LNCAP (cell line): ENCODE data around the gene SOX30.

Source experiments
- TF ChIP-seq, protein P1 (sequence below): fragments of 450-650 bp; IDR thresholded peaks from 2 replicates; pipeline ENCODE4 v1.5.1; 2017; ENCODE audit warnings: mild to moderate bottlenecking

SOX30 gene

DNA sequence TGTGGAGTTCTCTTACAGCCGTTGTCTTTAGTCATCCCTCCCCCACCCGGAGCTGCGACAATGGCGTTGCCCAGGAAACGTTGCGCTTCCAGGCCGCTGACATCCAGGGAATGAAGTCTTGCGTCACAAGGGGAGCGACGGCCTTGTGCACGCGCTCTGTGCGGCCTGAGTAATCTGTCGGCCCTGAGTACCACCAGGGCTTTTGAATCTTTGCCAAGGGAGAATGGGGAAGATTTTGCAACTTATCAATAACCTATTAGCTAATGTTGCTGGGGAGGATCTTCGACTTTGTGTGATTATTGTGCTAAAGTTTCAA lies at the start of gene SOX30:
SOX30 (minus strand) TSS at position 62 of the 316 bp plus-strand sequence. CDS start 360 bp downstream, outside the sequence.
- TF ChIP-seq, protein P1, sequence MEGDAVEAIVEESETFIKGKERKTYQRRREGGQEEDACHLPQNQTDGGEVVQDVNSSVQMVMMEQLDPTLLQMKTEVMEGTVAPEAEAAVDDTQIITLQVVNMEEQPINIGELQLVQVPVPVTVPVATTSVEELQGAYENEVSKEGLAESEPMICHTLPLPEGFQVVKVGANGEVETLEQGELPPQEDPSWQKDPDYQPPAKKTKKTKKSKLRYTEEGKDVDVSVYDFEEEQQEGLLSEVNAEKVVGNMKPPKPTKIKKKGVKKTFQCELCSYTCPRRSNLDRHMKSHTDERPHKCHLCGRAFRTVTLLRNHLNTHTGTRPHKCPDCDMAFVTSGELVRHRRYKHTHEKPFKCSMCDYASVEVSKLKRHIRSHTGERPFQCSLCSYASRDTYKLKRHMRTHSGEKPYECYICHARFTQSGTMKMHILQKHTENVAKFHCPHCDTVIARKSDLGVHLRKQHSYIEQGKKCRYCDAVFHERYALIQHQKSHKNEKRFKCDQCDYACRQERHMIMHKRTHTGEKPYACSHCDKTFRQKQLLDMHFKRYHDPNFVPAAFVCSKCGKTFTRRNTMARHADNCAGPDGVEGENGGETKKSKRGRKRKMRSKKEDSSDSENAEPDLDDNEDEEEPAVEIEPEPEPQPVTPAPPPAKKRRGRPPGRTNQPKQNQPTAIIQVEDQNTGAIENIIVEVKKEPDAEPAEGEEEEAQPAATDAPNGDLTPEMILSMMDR = no peak

GRCh38 chr5:157690690-157691433 lies 38.6 kb upstream of the SOX30 start:
- TF ChIP-seq, protein P1 = no peak

DNA sequence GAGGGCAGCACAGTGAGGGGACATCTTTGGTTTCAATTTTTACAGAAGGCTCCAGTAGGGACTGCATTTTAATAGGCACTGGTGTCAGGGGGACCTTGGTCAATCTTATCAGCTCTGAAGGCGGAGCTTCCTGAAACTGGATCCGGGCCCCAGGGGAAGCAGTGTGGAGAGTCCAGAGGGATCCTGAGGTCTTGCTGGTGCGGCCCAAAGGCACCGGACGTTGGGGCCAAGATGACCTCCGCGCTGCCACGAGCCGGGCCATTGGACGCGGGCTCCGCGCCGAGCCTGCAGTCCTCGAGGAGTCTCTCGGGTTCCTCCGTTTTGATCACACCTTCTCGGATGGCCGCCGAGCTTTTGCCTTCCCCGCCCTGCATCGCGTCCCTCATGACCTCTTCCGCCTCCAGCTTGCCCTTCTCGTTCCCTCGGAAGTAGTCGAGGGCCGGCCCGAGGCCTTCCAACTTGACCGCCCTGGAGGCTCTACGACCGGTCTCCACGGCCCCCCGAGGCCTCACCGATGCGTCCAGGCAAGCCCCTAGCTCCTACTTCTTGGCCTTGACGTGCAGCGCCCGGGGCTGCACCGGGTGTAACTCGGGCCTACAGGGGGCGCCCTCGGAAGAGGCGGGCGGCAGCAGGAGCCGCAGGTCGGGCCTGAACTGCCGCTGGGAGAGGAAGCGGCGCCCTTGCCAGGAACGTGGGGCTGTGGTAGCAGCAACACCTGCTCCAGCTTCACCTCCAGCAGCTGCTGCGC lies 37.9 kb upstream of the SOX30 start:
- TF ChIP-seq, protein P1 = 0 out of 2 replicates have a peak, but pooled peaks have one; percentile 8

- TF ChIP-seq, protein P1 = no peak
Observed at GRCh38 chr5:157687198-157687554, 34.9 kb upstream of the SOX30 start.

DNA sequence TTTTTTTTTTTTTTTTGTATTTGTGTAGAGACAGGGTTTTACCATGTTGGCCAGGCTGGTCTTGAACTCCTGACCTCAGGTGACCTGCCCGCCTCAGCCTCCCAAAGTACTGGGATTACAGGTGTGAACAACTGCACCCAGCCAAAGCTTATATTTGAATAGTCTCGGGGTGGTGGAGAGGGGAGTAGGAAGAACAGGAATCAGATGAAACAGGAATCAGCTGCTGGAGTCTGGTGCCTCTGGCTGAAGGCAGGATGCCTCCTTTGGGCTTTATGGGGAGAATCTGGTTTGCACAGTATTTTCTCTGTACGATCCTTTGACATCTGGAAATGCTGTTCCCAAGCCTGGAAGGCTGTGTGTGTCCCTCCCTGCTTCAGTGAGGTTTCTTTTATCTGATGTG lies 30.0 kb upstream of the SOX30 start:
- TF ChIP-seq, protein P1 = no peak

- TF ChIP-seq, protein P1 = no peak
Observed at GRCh38 chr5:157681048-157681447, 28.8 kb upstream of the SOX30 start.

- TF ChIP-seq, protein P1 = no peak
Observed at GRCh38 chr5:157680239-157680638, 28.0 kb upstream of the SOX30 start.
